ES-I3 (cell line): ENCODE data around the gene TIAM2.

ENCODE experiments used
- H3K36me3 ChIP-seq: 2 replicates; pipeline ENCODE4 v1.6.1; 2013; ENCODE audit warnings: mild to moderate bottlenecking, low read length, control low read depth, moderate library complexity; ENCODE audit not compliant: insufficient read depth
- H3K4me1 ChIP-seq: 2 replicates; pipeline ENCODE4 v1.6.1; 2013; ENCODE audit warnings: mild to moderate bottlenecking, control low read depth, low read length; ENCODE audit not compliant: insufficient read depth
- H3K9ac ChIP-seq: 2 replicates; pipeline ENCODE4 v1.6.1; 2013; ENCODE audit warnings: low read depth, mild to moderate bottlenecking, low read length, moderate library complexity
- H3K9me3 ChIP-seq: 2 replicates; pipeline ENCODE4 v1.6.1; 2013; ENCODE audit warnings: mild to moderate bottlenecking, low read length, moderate library complexity; ENCODE audit not compliant: control insufficient read depth, insufficient read depth

TIAM2 gene

GRCh38 chr6:155024391-155025027 lies 29.4 kb downstream of the TIAM2 start:
- Histone ChIP-seq H3K4me1 (peaks cover 13% of the 10 kb centered on the region), H3K9ac (no peak overlapping the region), H3K9me3 (no peaks in the 10 kb centered on the region), H3K36me3 (peaks cover 3% of the 10 kb centered on the region; the same call in 1 of the 2 replicates)

- H3K4me1 ChIP-seq, result peaks cover 13% of the 10 kb centered on the region
- H3K9me3 ChIP-seq, result no peaks in the 10 kb centered on the region
- H3K36me3 ChIP-seq, result peaks cover 3% of the 10 kb centered on the region; the same call in 1 of the 2 replicates
- no peak overlapping the region for H3K9ac ChIP-seq
Observed at GRCh38 chr6:155026022-155026705, 31.0 kb downstream of the TIAM2 start.

GRCh38 chr6:155026706-155027045 lies 31.6 kb downstream of the TIAM2 start:
- Histone ChIP-seq H3K4me1 (peaks cover 13% of the 10 kb centered on the region), H3K36me3 (peaks cover 1% of the 10 kb centered on the region; the same call in 1 of the 2 replicates), H3K9me3 (no peaks in the 10 kb centered on the region), H3K9ac (no peak overlapping the region)

GRCh38 chr6:155030148-155030720 lies 35.1 kb downstream of the TIAM2 start:
- H3K36me3 ChIP-seq, result no peaks in the 10 kb centered on the region
- H3K9ac ChIP-seq, result no peak overlapping the region
- peaks cover 3% of the 10 kb centered on the region; the same call in 1 of the 2 replicates for H3K9me3 ChIP-seq
- H3K4me1 ChIP-seq, result peaks cover 13% of the 10 kb centered on the region

- peaks cover 3% of the 10 kb centered on the region; the same call in 1 of the 2 replicates for H3K9me3 ChIP-seq
- peaks cover 7% of the 10 kb centered on the region for H3K4me1 ChIP-seq
- H3K36me3 ChIP-seq, result no peaks in the 10 kb centered on the region
- H3K9ac ChIP-seq, result no peak overlapping the region
Observed at GRCh38 chr6:155031091-155031490, 36.0 kb downstream of the TIAM2 start.

GRCh38 chr6:155033021-155033791 lies 38.1 kb downstream of the TIAM2 start:
- H3K9ac ChIP-seq, result no peak overlapping the region
- H3K4me1 ChIP-seq, result peaks cover 5% of the 10 kb centered on the region; the same call in 1 of the 2 replicates
- H3K9me3 ChIP-seq, result peaks cover 3% of the 10 kb centered on the region; the same call in 1 of the 2 replicates
- no peaks in the 10 kb centered on the region for H3K36me3 ChIP-seq

- no peak overlapping the region for H3K9ac ChIP-seq
- H3K9me3 ChIP-seq, result peaks cover 3% of the 10 kb centered on the region; the same call in 1 of the 2 replicates
- no peaks in the 10 kb centered on the region for H3K36me3 ChIP-seq
- peaks cover 28% of the 10 kb centered on the region for H3K4me1 ChIP-seq
Observed at GRCh38 chr6:155036907-155037306, 41.8 kb downstream of the TIAM2 start.

GRCh38 chr6:155038104-155038503 lies 43.0 kb downstream of the TIAM2 start:
- Histone ChIP-seq H3K4me1 (peaks cover 28% of the 10 kb centered on the region), H3K9ac (no peak overlapping the region), H3K36me3 (no peaks in the 10 kb centered on the region), H3K9me3 (peaks cover 3% of the 10 kb centered on the region; the same call in 1 of the 2 replicates)

- Histone ChIP-seq H3K36me3 (no peaks in the 10 kb centered on the region), H3K9me3 (peaks cover 3% of the 10 kb centered on the region; the same call in 1 of the 2 replicates), H3K4me1 (peaks cover 28% of the 10 kb centered on the region), H3K9ac (no peak overlapping the region)
Observed at GRCh38 chr6:155038527-155038926, 43.4 kb downstream of the TIAM2 start.

GRCh38 chr6:155039618-155040017 lies 44.5 kb downstream of the TIAM2 start:
- peaks cover 1% of the 10 kb centered on the region; the same call in 1 of the 2 replicates for H3K9me3 ChIP-seq
- peaks cover 28% of the 10 kb centered on the region for H3K4me1 ChIP-seq
- no peak overlapping the region for H3K9ac ChIP-seq
- H3K36me3 ChIP-seq, result no peaks in the 10 kb centered on the region

- Histone ChIP-seq H3K36me3 (no peaks in the 10 kb centered on the region), H3K9ac (no peak overlapping the region), H3K4me1 (peaks cover 28% of the 10 kb centered on the region), H3K9me3 (no peaks in the 10 kb centered on the region)
Observed at GRCh38 chr6:155040154-155040553, 45.0 kb downstream of the TIAM2 start.

- Histone ChIP-seq H3K9ac (no peak overlapping the region), H3K36me3 (no peaks in the 10 kb centered on the region), H3K9me3 (no peaks in the 10 kb centered on the region), H3K4me1 (peaks cover 28% of the 10 kb centered on the region)
Observed at GRCh38 chr6:155040901-155041650, 46.0 kb downstream of the TIAM2 start.

- H3K4me1 ChIP-seq, result peaks cover 28% of the 10 kb centered on the region
Observed at GRCh38 chr6:155041741-155042279, 46.7 kb downstream of the TIAM2 start.

More at GRCh38 chr6:155041741-155042279, 46.7 kb downstream of the TIAM2 start:
- no peaks in the 10 kb centered on the region for H3K36me3 ChIP-seq
- H3K9me3 ChIP-seq, result no peaks in the 10 kb centered on the region
- H3K9ac ChIP-seq, result no peak overlapping the region
